Ascending aorta (tissue), 2 donors: ENCODE data around the gene PRKAG2. TPM values are rescaled to one million over a fixed set of nuclear protein-coding genes. Genes with fewer than 3 reads are reported as not detected.

ENCODE experiments used
- DNase-seq, 2 donors: peaks; one replicate each; pipeline ENCODE4 v3.0.0-alpha.2; 2019; ENCODE audit warnings: low spot score in 2 of 2
- H3K27ac ChIP-seq, 2 donors: fragments of 200-600 bp; sonication (generic); one replicate each; pipeline ENCODE4 v1.5.1; 2016 to 2017; ENCODE audit warnings: mild to moderate bottlenecking in 1 of 2
- H3K27me3 ChIP-seq: fragments of 200-600 bp; sonication (generic); one replicate; pipeline ENCODE4 v1.5.1; 2017
- H3K36me3 ChIP-seq, 2 donors: fragments of 200-600 bp; sonication (generic); one replicate each; pipeline ENCODE4 v1.5.1; 2016
- H3K4me1 ChIP-seq, 2 donors: fragments of 200-600 bp; sonication (generic); one replicate each; pipeline ENCODE4 v1.5.1; 2016 to 2017; ENCODE audit warnings: mild to moderate bottlenecking in 1 of 2
- H3K4me3 ChIP-seq, 2 donors: fragments of 200-600 bp; sonication (generic); one replicate each; pipeline ENCODE4 v1.5.1; 2016 to 2017; ENCODE audit warnings: mild to moderate bottlenecking in 1 of 2
- H3K9me3 ChIP-seq, 2 donors: fragments of 200-600 bp; sonication (generic); one replicate each; pipeline ENCODE4 v1.5.1; 2016
- CTCF ChIP-seq, 3 experiments: fragments of 200-600 bp in 2 of 3; fragments of 450-650 bp in 1 of 3; sonication (generic) in 2 of 3; IDR thresholded peaks; one replicate each; pipeline ENCODE4 v1.5.1; 2016 to 2019; ENCODE audit warnings: antibody characterized with exemption in 3 of 3, mild to moderate bottlenecking in 1 of 3, moderate library complexity in 1 of 3
- intact Hi-C: fragments of 100-400 bp; cut with DNase I; formaldehyde crosslinking; loops from one replicate; pipeline ENCODE4 v1.15.1; 2023
- total RNA-seq: library from RNA; depleted of rRNA; stranded (reverse); fragments of >200 nt; gene quantifications from one replicate; pipeline ENCODE4 v1.1.0, GENCODE V29; 2016

Gene PRKAG2
- total RNA-seq, 1 donor from 2014 or later = 26.7 TPM

- Histone ChIP-seq H3K9me3 (no peaks in the 10 kb centered on the region), H3K27me3 (no peaks in the 10 kb centered on the region), H3K27ac (no peak overlapping the region), H3K36me3 (no peaks in the 10 kb centered on the region), H3K4me3 (no peak overlapping the region), H3K4me1 (peaks cover 0 to 4% of the 10 kb centered on the region in 2 donors)
- TF ChIP-seq CTCF (IDR thresholded peaks at IDR 0.05) = no peak
- intact Hi-C loops = no loop called here
- DNase-seq = no peak
Measured at GRCh38 chr7:151792636-151793035, 84.3 kb downstream of the PRKAG2 start.

DNA sequence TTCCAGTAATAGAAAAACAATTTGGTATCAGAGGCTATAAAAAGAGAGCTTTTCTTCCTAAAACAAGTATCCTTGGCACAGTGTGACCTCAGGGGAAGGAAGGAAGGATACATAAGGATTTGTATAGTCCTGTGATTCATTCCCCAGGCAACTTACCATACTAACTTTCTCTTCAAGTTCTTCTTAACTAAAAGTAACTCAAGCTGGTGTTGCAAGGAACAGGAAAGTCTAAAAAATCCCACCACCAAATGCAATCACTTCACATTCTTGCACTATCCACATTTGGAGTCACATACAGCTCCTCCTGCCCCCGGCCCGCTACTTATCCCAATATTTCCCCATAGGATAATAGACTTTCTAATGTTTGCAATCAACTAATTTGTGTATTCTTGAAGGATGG is 84.8 kb downstream of the PRKAG2 start:
- no peak for DNase-seq
- intact Hi-C loops = no loop called here
- Histone ChIP-seq H3K4me1 (peaks cover 0 to 4% of the 10 kb centered on the region in 2 donors), H3K4me3 (no peak overlapping the region), H3K9me3 (no peaks in the 10 kb centered on the region), H3K27ac (no peak overlapping the region), H3K27me3 (no peaks in the 10 kb centered on the region), H3K36me3 (no peaks in the 10 kb centered on the region)
- no peak for TF ChIP-seq CTCF (IDR thresholded peaks at IDR 0.05)

GRCh38 chr7:151790830-151791620 is 85.9 kb downstream of the PRKAG2 start:
- Histone ChIP-seq H3K4me3 (no peak overlapping the region), H3K9me3 (no peaks in the 10 kb centered on the region), H3K4me1 (peaks cover 0 to 4% of the 10 kb centered on the region in 2 donors), H3K36me3 (no peaks in the 10 kb centered on the region), H3K27ac (no peak overlapping the region), H3K27me3 (no peaks in the 10 kb centered on the region)
- TF ChIP-seq CTCF (IDR thresholded peaks at IDR 0.05) = no peak
- intact Hi-C loops = no loop called here
- no peak for DNase-seq

- no peaks in the 10 kb centered on the region for H3K36me3 ChIP-seq
- H3K9me3 ChIP-seq = no peaks in the 10 kb centered on the region
- intact Hi-C loops = no loop called here
- no peak for TF ChIP-seq CTCF (IDR thresholded peaks at IDR 0.05)
- H3K27ac ChIP-seq = no peak overlapping the region
- no peak overlapping the region for H3K4me3 ChIP-seq
- DNase-seq = no peak
- H3K27me3 ChIP-seq = no peaks in the 10 kb centered on the region
- H3K4me1 ChIP-seq = peaks cover 0 to 4% of the 10 kb centered on the region in 2 donors
Measured at GRCh38 chr7:151790095-151790829, 86.7 kb downstream of the PRKAG2 start.

GRCh38 chr7:151789380-151789947 is 87.5 kb downstream of the PRKAG2 start:
- intact Hi-C loops = no loop called here

More at GRCh38 chr7:151789380-151789947, 87.5 kb downstream of the PRKAG2 start:
- Histone ChIP-seq H3K27ac (no peak overlapping the region), H3K27me3 (no peaks in the 10 kb centered on the region), H3K4me3 (no peak overlapping the region), H3K4me1 (peaks cover 0 to 4% of the 10 kb centered on the region in 2 donors), H3K9me3 (no peaks in the 10 kb centered on the region), H3K36me3 (no peaks in the 10 kb centered on the region)
- no peak for TF ChIP-seq CTCF (IDR thresholded peaks at IDR 0.05)
- no peak for DNase-seq
